Spleen (tissue), 11 donors: ENCODE results near the gene ZNF491. TPM values are rescaled to one million over a fixed set of nuclear protein-coding genes. Genes with fewer than 3 reads are reported as not detected.

Experiments
- DNase-seq: peaks from one replicate; pipeline ENCODE4 v3.0.0-alpha.2; 2020
- H3K27ac ChIP-seq, 8 donors: fragments of 200-600 bp; sonication (generic) in 7 of 8; 1 replicate in 4 of 8; 2 replicates in 4 of 8; pipeline versions ENCODE4 v1.5.0 to v1.8.0; 2016 to 2021; ENCODE audit warnings: inconsistent platforms in 4 of 8, mild to moderate bottlenecking in 4 of 8, moderate library complexity in 1 of 8
- H3K27me3 ChIP-seq, 7 donors: fragments of 200-600 bp; sonication (generic) in 6 of 7; replicated peaks in 1 of 7; 1 replicate in 4 of 7; 2 replicates in 3 of 7; pipeline versions ENCODE4 v1.5.0 to v1.8.0; 2016 to 2021; ENCODE audit warnings: inconsistent platforms in 3 of 7, mild to moderate bottlenecking in 1 of 7
- H3K36me3 ChIP-seq, 6 donors: fragments of 200-600 bp; sonication (generic) in 5 of 6; 1 replicate in 4 of 6; 2 replicates in 2 of 6; pipeline versions ENCODE4 v1.5.0 to v1.8.0; 2016 to 2021; ENCODE audit warnings: inconsistent platforms in 2 of 6
- H3K4me1 ChIP-seq, 6 donors: fragments of 200-600 bp; sonication (generic) in 5 of 6; 1 replicate in 3 of 6; 2 replicates in 3 of 6; pipeline versions ENCODE4 v1.5.0 to v1.8.0; 2016 to 2021; ENCODE audit warnings: inconsistent platforms in 3 of 6
- H3K4me3 ChIP-seq, 8 donors: fragments of 200-600 bp; sonication (generic) in 7 of 8; 1 replicate in 4 of 8; 2 replicates in 4 of 8; pipeline versions ENCODE4 v1.5.0 to v1.8.0; 2016 to 2021; ENCODE audit warnings: inconsistent platforms in 4 of 8, mild to moderate bottlenecking in 4 of 8, moderate library complexity in 2 of 8
- H3K9me3 ChIP-seq, 8 donors: fragments of 200-600 bp; sonication (generic) in 7 of 8; 1 replicate in 4 of 8; 2 replicates in 4 of 8; pipeline versions ENCODE4 v1.5.0 to v1.8.0; 2016 to 2021; ENCODE audit warnings: inconsistent platforms in 4 of 8
- POLR2A ChIP-seq, 3 donors: fragments of 450-650 bp; IDR thresholded peaks; one replicate each; pipeline ENCODE4 v1.5.1; 2017; ENCODE audit warnings: antibody characterized with exemption in 3 of 3, mild to moderate bottlenecking in 1 of 3
- POLR2AphosphoS5 ChIP-seq, 3 donors: sonication (generic); formaldehyde crosslinking; IDR thresholded peaks; one replicate each; pipeline ENCODE4 v1.5.1; 2017; ENCODE audit warnings: antibody characterized with exemption in 3 of 3
- WGBS, 5 donors: extraction: QIAGEN DNeasy Blood & Tissue Kit in 3 of 5; methylation state at CpG; one replicate each; pipeline versions ENCODE4 v1.1.5 to v1.1.7; 2013 to 2018; 5-methylcytosine and 5-hydroxymethylcytosine counted together
- intact Hi-C: fragments of 100-400 bp; cut with DNase I; formaldehyde crosslinking; loops from one replicate; pipeline ENCODE4 v1.15.0; 2023; ENCODE audit warnings: low total_unique reads
- polyA plus RNA-seq, 3 donors: library from polyadenylated mRNA; stranded (reverse); fragments of 200-250 nt; gene quantifications; one replicate each; pipeline ENCODE4 v1.2.1, GENCODE V29; 2013
- total RNA-seq, 7 donors: library from RNA; depleted of rRNA in 3 of 7; stranded (reverse); fragments of >200 nt in 3 of 7; fragmentation: NEBNext Ultra II Directional in 4 of 7; extraction: Animal tissue kit (Norgen Biotek cat#: 25700) in 4 of 7; gene quantifications; one replicate each; pipeline versions ENCODE4 v1.1.0 to v1.2.1, GENCODE V29; 2016 to 2021
- TF ChIP-seq, protein P1 (sequence below), 11 experiments: fragments of 200-600 bp in 7 of 11; fragments of 450-650 bp in 4 of 11; sonication (generic) in 4 of 11; IDR thresholded peaks in 8 of 11; conservative IDR thresholded peaks in 3 of 11; 1 replicate in 7 of 11; 2 replicates in 4 of 11; pipeline versions ENCODE4 v1.4.0 to v1.8.0; 2016 to 2021; ENCODE audit warnings: antibody characterized with exemption in 11 of 11, inconsistent platforms in 4 of 11, mild to moderate bottlenecking in 1 of 11
- donor health status: healthy with polysubstance abuse.
- donor health status: DM: no; HTN: no; CAD: no; lungs with moderate emphysema.
- donor health status: DM: no; HTN: no; CAD: no.
- donor health status: Bipolar disorder and iron deficiency.
- donor health status: healthy.
- donor health status: DM: no; HTN: no; CAD: no.
- donor health status: DM: yes; HTN: yes; CAD: no.

The ZNF491 gene
- total and polyA plus RNA-seq, 10 donors = 0.61 to 3.5 (median 2.3) TPM

DNA sequence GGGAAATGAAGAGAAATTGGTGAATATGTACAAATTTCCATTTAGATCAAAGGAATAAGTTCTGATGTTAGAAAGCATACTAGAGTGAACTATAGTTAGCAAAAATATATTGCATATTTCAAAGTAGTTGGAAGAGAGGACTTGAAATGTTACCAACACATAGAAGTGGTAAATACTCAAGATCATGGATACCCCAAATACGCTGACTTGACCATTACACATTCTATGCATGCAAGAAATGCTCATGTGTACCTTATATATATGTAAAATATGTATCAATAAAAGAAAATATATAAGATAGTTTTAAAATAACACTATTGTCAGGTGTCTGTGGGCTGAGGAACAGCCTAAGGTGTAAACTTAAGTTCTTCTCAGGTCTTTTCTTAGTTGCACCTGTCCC lies 14.6 kb upstream of the ZNF491 start:
- H3K36me3 ChIP-seq = peaks cover 21 to 57% (median 35%) of the 10 kb centered on the region in 6 donors
- peaks cover 27 to 100% (median 100%) of the 10 kb centered on the region in 8 donors for H3K9me3 ChIP-seq
- no peak for DNase-seq
- no peak overlapping the region for H3K27ac ChIP-seq
- 95 to 100% (median 100%) methylated on average over 1 of the region's 1 CpG for WGBS, 5 donors
- intact Hi-C loops = no loop called here
- no peak overlapping the region for H3K4me3 ChIP-seq
- TF ChIP-seq POLR2AphosphoS5 (IDR thresholded peaks at IDR 0.05) (no peak), POLR2A (IDR thresholded peaks at IDR 0.05) (no peak)
- TF ChIP-seq, protein P1, sequence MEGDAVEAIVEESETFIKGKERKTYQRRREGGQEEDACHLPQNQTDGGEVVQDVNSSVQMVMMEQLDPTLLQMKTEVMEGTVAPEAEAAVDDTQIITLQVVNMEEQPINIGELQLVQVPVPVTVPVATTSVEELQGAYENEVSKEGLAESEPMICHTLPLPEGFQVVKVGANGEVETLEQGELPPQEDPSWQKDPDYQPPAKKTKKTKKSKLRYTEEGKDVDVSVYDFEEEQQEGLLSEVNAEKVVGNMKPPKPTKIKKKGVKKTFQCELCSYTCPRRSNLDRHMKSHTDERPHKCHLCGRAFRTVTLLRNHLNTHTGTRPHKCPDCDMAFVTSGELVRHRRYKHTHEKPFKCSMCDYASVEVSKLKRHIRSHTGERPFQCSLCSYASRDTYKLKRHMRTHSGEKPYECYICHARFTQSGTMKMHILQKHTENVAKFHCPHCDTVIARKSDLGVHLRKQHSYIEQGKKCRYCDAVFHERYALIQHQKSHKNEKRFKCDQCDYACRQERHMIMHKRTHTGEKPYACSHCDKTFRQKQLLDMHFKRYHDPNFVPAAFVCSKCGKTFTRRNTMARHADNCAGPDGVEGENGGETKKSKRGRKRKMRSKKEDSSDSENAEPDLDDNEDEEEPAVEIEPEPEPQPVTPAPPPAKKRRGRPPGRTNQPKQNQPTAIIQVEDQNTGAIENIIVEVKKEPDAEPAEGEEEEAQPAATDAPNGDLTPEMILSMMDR (IDR thresholded peaks at IDR 0.05 in 8 of 11, conservative IDR thresholded peaks at IDR 0.05 in 3 of 11) = no peak
- no peaks in the 10 kb centered on the region for H3K27me3 ChIP-seq
- H3K4me1 ChIP-seq = no peaks in the 10 kb centered on the region

DNA sequence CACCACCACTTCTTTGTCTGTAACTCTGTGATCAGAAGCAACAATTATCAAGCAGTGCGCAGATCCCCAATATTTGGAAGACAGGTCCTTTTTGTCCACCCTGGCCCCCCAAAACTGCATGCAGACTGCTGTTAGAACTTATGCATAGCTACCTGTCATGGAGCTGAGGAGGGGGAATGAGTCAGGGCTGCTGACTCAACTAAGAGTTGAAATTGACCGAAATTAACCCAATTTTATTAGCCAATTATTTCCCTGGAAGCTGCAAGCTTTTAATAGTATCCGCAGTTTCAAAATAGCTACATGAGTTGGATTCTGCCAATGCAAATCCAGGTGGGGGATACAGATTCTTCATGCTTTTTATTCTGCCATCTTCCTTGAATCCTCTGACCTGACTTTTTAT lies 14.0 kb upstream of the ZNF491 start:
- Histone ChIP-seq H3K36me3 (peaks cover 21 to 51% (median 29%) of the 10 kb centered on the region in 6 donors), H3K27me3 (no peaks in the 10 kb centered on the region), H3K9me3 (peaks cover 27 to 100% (median 100%) of the 10 kb centered on the region in 8 donors), H3K4me3 (no peak overlapping the region), H3K4me1 (no peaks in the 10 kb centered on the region), H3K27ac (no peak overlapping the region)
- DNase-seq = no peak
- TF ChIP-seq POLR2AphosphoS5 (IDR thresholded peaks at IDR 0.05) (no peak), POLR2A (IDR thresholded peaks at IDR 0.05) (no peak)
- TF ChIP-seq, protein P1 (IDR thresholded peaks at IDR 0.05 in 8 of 11, conservative IDR thresholded peaks at IDR 0.05 in 3 of 11) = no peak
- intact Hi-C loops = no loop called here
- WGBS, 5 donors = 91 to 99% (median 98%) methylated on average over 3 of the region's 3 CpGs

DNA sequence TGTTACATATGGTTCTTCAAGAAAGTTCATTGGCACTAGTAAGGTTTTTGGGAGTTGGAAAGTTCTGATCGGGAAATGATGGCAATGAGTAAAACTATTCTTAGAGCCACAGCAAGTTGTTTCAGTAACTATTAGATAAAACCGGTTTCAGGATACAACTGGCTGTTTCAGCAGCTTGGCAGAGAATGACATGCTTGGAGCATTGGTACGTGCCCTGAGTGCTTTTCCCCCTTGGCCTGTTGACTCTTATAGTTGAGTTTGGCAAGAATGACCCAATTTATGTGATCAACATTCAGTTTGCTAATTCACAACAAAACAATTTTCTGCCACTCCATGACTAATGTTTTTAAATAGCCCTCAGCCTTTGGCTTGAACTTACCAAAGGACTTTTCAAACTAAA lies 10.8 kb upstream of the ZNF491 start:
- no peaks in the 10 kb centered on the region for H3K4me1 ChIP-seq
- intact Hi-C loops = no loop called here
- WGBS, 5 donors = 74 to 81% (median 79%) methylated on average over 3 of the region's 3 CpGs

DNA sequence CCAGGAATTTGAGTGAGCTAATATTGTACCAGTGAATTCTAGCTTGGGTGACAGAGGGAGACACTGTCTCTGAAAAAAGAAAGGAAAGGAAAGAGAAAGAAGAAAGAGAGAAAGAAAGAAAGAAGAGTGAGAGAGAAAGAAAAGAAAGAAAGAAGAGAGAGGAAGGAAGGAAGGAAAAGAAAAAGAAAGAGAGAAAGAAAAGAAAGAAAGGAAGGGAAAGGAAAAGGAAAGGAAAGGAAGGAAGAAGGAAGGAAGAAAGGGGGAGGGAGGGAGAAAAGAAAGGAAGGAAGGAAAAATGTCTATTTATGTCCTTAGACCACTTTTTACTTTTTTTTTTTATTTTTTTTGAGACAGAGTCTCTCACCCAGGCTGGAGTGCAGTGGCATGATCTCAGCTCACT lies 5.4 kb upstream of the ZNF491 start:
- TF ChIP-seq POLR2A (IDR thresholded peaks at IDR 0.05) (no peak), POLR2AphosphoS5 (IDR thresholded peaks at IDR 0.05) (no peak)
- TF ChIP-seq, protein P1 (IDR thresholded peaks at IDR 0.05 in 8 of 11, conservative IDR thresholded peaks at IDR 0.05 in 3 of 11) = no peak
- no peaks in the 10 kb centered on the region for H3K36me3 ChIP-seq
- no peak for DNase-seq
- H3K4me1 ChIP-seq = peaks cover 6 to 10% (median 9%) of the 10 kb centered on the region in 6 donors
- H3K27me3 ChIP-seq = no peaks in the 10 kb centered on the region
- H3K9me3 ChIP-seq = peaks cover 0 to 58% (median 49%) of the 10 kb centered on the region in 8 donors
- no peak overlapping the region for H3K27ac ChIP-seq
- H3K4me3 ChIP-seq = no peak overlapping the region
- intact Hi-C loops = no loop called here

More for the DNA sequence above, 10.8 kb upstream of the ZNF491 start:
- no peaks in the 10 kb centered on the region for H3K27me3 ChIP-seq
- H3K27ac ChIP-seq = no peak overlapping the region
- no peak for TF ChIP-seq POLR2A (IDR thresholded peaks at IDR 0.05)
- TF ChIP-seq, protein P1 (IDR thresholded peaks at IDR 0.05 in 8 of 11, conservative IDR thresholded peaks at IDR 0.05 in 3 of 11) = no peak
- TF ChIP-seq POLR2AphosphoS5 (IDR thresholded peaks at IDR 0.05) = no peak
- H3K36me3 ChIP-seq = peaks cover 0 to 19% (median 0%) of the 10 kb centered on the region in 6 donors
- H3K4me3 ChIP-seq = no peak overlapping the region
- H3K9me3 ChIP-seq = peaks cover 9 to 100% (median 98%) of the 10 kb centered on the region in 8 donors
- DNase-seq = no peak
